ENCODE data around the gene CINP.
"Not testable (repeated sequence)": the region's sequence is repeated elsewhere in the genome, so short reads cannot be mapped to it uniquely, and the experiment has no call there.

CINP gene

GRCh38 chr14:102316338-102316742 is 46.4 kb downstream of the CINP start:
- DNase-seq (ENCODE audit: low spot score) = no peak
- in situ Hi-C loops (cut with MboI; ENCODE audit: low pct_unique_long_range_greater_than_20kb, low sequenced_read_pairs, unreplicated experiment) = loop anchor here (25.0 kb wide), 2 partner anchors 354 to 604 kb away; partner anchors contain the start of gene DYNC1H1
- TF ChIP-seq CTCF (IDR thresholded peaks at IDR 0.05; ENCODE audit: extremely low read depth, insufficient read depth, missing control alignments) = no peak

DNA sequence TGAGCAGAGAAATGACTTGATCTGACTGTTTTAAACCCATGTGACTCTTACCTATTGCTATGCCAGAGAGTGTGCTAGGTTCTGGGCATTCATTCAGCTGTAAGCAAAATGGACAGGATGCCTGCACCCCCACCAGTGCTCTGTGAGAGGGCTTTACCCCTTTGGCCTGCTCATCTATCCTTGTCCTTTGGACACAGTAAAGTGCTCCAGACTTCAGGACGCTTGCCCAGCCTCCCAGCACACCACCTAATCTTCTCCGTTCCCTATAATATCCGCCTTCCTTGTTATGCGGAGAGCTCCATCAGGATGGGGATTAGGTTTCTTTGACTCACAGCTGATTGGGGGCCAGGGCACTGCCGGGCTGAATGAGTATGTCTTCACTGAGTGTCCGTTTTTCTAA is 47.6 kb downstream of the CINP start:
- DNase-seq (ENCODE audit: low spot score) = no peak
- TF ChIP-seq CTCF (IDR thresholded peaks at IDR 0.05; ENCODE audit: extremely low read depth, insufficient read depth, missing control alignments) = no peak
- in situ Hi-C loops (cut with MboI; ENCODE audit: low pct_unique_long_range_greater_than_20kb, low sequenced_read_pairs, unreplicated experiment) = loop anchor here (25.0 kb wide), 2 partner anchors 353 to 603 kb away; partner anchors contain the start of gene DYNC1H1

GRCh38 chr14:102314242-102315011 is 48.3 kb downstream of the CINP start:
- DNase-seq (ENCODE audit: low spot score) = peak; percentile 81
- TF ChIP-seq CTCF (IDR thresholded peaks at IDR 0.05; ENCODE audit: extremely low read depth, insufficient read depth, missing control alignments) = peak; percentile 98
- in situ Hi-C loops (cut with MboI; ENCODE audit: low pct_unique_long_range_greater_than_20kb, low sequenced_read_pairs, unreplicated experiment) = loop anchor here (25.0 kb wide), 2 partner anchors 352 to 602 kb away; partner anchors contain the start of gene DYNC1H1

DNA sequence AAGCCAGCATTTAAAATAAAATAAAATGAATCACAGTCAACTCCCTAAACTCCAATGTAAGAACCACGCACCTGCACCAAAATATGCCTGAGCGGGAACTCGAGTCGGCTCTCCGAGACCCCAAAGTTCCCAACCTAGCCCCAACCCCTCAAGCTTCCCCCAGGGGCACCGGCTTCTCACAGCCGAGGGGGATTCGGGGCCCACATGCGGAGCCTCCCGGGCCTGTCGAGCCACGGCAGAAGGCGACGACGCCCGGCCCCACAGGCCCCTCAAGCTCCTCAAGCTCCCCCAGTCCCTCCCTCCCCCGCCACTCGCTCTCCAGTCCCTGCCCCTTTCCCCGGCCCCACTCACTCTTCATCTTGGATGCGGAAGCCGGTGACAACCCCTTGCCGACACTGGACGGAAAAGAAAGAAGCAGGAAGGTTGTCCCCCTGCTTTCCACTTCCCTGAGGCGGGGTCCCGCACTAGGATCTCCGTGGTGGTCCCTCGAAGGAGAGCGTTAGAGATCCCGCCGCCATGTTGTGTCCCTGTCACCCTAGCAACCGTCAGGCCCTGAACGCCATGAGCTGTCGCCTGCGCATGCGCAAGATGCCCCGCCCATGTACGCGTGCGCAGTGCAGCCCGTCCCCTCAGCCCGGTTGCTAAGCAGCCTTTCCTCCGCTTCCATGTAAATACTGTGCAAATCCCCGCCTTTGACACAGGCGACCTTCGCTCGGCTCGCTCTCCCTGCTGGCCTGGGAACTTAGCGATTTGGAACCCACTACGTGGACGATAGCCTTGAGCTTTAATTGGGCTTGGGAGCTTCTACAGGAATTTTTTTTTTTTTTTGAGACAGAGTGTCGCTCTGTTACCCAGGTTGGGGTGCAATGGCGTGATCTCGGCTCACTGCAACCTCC is 57.8 kb downstream of the CINP start, which contains the start of gene MOK:
TSS of gene MOK (minus strand) at position 554 of the 896 bp plus-strand sequence. CDS start at position 358, 196 bp downstream.
- no peak for TF ChIP-seq CTCF (IDR thresholded peaks at IDR 0.05; ENCODE audit: extremely low read depth, insufficient read depth, missing control alignments)
- in situ Hi-C loops (cut with MboI; ENCODE audit: low pct_unique_long_range_greater_than_20kb, low sequenced_read_pairs, unreplicated experiment) = loop anchor here (25.0 kb wide), 2 partner anchors 343 to 593 kb away; partner anchors contain the start of gene DYNC1H1
- DNase-seq (ENCODE audit: low spot score) = peak; percentile 98

GRCh38 chr14:102303664-102304063 is 59.0 kb downstream of the CINP start:
- DNase-seq (ENCODE audit: low spot score) = no peak
- in situ Hi-C loops (cut with MboI; ENCODE audit: low pct_unique_long_range_greater_than_20kb, low sequenced_read_pairs, unreplicated experiment) = loop anchor here (25.0 kb wide), 2 partner anchors 341 to 591 kb away; partner anchors contain the start of gene DYNC1H1
- TF ChIP-seq CTCF (IDR thresholded peaks at IDR 0.05; ENCODE audit: extremely low read depth, insufficient read depth, missing control alignments) = no peak

GRCh38 chr14:102298303-102299070 is 64.2 kb downstream of the CINP start:
- DNase-seq (ENCODE audit: low spot score); in situ Hi-C loops (cut with MboI; ENCODE audit: low pct_unique_long_range_greater_than_20kb, low sequenced_read_pairs, unreplicated experiment): not testable (repeated sequence)
